GM21723 (cell line): ENCODE results near the gene THADA.
"Not testable (repeated sequence)": the region's sequence is repeated elsewhere in the genome, so short reads cannot be mapped to it uniquely, and the experiment has no call there.

Source experiments
- ATAC-seq: cut with Tn5 transposase; IDR thresholded peaks from one replicate; pipeline ENCODE4 v1.9.1; 2021; ENCODE audit warnings: mild to moderate bottlenecking, moderate library complexity; ENCODE audit not compliant: unreplicated experiment

THADA gene

DNA sequence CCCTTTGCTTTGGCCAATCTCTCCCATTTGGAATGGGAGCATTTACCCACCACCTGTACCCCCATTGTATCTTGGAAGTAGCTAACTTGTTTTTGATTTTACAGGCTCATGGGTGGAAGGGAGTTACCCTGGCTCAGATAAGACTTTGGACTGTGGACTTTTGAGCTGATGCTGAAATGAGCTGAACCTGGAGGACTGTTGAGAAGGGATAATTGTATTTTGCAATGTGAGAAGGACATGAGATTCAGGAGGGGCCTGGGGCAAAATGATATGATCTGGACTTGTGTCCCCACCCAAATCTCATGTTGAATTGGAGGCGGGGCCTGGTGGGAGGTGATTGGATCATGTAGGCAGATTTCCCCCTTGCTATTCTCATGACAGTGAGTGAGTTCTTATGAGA is 310.9 kb downstream of the THADA start:
- no peak for ATAC-seq

DNA sequence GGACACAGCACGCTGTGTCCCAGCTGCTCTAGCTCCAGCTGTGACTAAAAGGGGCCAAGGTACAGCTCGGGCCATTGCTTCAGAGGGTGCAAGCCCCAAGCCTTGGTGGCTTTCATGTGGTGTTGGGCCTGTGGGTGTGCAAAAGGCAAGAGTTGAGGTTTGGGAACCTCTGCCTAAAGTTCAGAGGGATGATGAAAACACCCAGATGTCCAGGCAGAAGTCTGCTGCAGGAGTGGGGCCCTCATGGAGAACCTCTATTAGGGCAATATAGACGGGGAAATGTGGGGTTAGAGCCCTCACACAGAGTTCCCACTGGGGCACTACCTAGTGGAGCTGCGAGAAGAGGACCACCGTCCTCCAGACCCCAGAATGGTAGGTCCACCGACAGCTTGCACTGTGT is 311.5 kb downstream of the THADA start:
- ATAC-seq: not testable (repeated sequence)

DNA sequence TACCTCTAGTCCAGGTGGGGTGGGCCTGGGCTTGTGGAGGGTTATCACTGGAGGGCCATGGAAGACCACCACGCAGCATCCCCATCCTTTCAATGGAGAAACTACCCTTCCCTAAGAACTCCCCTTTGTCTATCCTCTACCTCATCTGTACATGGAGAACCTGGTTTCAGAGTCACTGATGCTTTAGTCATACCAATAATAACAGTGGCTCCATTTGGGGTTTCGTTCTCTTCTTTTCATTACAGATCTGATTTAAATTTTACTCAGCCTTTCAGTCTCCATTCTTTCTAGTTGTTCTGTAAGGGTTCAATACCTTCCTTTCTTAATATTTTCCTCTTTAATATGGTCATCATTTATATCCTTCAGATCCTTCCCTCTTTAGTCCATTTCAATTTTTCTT is 314.8 kb downstream of the THADA start:
- no peak for ATAC-seq

DNA sequence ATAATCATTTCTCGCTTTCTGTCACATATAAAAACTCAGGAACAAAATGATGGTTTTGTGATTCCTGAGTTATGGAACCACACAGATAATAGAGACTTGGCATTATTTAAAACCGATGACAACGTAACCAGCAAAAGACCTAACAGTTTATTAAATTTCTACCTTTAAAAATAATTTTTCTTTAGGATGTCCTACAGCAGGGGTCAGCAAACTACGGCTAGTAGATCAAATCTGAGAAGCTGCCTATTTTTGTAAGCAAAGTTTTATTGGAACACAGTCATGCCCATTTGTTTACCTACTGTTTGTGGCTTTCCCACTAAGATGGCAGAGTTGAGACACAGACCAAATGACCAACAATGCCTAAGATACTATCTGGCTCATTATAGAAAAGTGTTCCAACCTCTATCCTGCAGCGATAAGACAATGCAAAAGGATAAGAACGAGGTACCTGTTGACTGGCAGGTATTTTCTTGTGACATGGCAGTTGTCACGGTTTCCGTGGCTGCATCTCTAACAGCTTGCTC is 316.5 kb downstream of the THADA start:
- ATAC-seq: no peak

DNA sequence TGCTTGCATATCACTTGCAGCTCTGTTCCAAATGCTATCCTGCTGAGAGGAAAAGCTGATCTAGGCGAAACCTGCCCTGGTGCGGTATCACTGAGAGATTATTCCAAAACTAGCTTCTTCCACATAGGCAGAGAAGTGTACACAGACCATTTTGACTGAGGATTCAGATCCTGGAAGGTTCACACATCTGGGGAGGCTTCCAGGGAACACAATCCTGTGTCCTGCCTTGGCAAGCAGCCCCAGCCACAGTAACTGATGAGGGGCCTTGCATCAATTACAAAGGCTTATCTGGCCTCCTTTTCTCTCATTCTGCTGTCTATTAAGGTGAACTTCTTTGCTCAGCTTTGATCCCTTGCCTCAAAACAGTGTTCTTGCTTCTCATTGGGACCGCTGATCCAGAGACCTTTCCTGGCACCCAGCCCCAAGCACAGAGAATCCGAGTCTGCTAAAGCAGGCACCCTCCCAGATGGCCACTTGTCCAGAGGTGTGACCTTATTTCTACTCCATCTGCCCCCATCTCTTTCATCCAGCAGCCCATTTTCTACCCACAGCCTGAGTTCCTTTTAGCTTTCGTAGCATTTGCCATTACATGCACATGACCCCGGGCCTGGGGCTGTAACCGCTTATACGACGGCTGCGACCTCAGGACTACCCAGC is 317.1 kb downstream of the THADA start:
- no peak for ATAC-seq

DNA sequence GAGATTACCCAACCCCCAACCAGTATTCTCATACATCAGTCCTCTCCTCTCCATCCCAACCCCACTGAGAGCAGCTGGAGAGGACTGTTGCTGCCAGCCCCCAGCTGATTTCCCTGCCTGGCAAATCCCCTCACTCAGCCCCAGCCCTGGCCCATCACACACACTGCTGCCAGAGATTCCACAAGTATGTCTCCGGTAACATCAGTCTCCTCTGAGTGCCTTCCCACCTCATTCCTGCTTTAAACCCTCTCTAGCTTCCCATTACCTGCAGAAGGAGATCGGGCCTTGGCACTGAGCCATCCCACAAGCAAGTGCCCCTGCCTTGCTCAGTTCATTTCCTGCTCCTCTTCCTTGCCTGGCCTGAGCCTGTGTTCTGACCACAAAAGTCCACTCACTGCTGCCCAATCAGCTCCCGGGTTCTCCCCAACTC is 318.9 kb downstream of the THADA start:
- no peak for ATAC-seq

DNA sequence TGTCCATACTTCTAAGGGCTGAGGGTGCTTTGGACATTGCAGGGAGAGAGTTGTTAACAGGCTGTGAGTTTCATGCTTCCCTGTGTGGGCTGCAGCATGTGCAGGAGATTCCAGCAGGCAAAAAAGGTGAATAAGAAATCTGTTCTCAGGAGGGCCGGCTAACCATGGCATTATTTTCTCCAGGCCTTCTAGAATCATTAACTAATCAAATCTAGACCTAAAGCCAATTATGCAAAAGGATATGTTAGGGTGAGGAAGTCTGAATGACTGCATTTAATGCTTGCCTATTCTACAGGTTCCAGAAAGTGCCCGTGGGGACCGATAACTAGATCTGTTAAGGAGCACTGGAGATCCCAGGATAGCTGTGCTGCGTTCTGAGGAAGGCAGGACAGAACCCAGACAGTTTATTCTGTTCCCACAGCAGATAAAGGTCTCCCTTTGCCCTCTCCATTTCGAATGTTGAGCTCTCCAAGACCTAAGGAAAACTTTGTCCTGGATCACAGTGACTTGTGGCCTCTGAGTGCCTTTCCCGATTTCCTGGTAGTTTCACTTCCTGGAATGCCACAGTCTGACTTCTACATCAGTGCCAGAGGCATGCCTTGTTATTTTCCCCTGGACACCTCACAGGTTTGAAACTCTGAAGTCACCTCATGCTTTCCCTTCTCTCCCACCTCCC is 319.4 kb downstream of the THADA start:
- no peak for ATAC-seq

DNA sequence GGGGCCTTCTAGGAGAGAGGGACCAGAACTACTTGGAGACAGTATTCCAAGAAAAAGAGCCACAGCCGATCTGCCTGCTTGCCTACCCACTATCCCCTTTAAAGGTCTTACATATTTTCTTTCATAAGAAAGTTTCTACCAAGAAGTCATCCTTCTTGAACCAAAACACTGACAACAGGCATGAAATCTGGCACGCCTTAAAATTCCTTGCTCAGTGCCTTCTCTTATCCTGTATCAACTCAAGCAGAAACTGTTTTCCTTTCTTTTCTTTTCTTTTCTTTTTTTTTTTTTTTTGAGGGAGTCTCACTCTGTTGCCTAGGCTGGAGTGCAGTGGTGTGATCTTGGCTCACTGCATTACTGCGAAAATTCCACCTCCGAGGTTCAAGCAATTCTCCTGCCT is 321.1 kb downstream of the THADA start:
- ATAC-seq: no peak

DNA sequence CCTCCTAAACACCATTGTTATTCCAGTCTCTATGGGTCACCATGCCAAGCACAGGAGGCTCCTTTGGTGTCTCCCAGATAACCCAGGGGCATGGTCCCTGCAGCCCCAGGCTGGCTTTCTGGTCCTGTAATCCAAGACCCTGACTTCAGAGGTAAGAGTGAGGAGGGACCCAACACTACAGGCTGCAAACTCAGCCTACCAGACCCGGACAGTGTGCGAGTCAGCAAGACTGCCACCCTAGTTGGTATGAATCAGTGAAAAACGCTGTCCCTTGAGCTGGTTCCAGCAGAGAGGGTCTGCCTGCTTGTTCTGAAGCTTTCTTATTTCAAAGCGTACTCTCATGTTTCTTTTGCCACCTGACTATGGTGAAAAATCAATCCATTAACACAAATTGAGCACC is 321.8 kb downstream of the THADA start:
- ATAC-seq: no peak

DNA sequence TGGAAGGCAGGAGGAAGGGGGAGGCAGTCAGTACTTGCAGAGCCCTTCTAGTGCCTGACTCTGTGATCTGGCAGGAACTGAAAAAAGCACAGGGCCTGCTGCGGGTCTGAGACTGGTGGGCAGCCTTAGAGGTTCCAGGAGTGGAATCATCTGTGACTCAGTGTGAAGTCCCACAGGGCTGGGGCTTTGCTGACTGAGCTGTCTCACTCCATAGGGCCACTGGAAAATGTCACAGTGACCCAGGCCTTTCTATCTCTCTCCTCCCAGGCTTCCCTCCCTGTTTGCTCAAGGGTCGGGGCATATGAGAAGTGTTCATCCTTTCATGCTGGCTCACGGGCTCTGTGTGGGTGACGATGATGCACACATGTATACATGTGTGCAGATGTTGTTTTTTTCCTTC is 322.3 kb downstream of the THADA start:
- ATAC-seq: peak; percentile 49

DNA sequence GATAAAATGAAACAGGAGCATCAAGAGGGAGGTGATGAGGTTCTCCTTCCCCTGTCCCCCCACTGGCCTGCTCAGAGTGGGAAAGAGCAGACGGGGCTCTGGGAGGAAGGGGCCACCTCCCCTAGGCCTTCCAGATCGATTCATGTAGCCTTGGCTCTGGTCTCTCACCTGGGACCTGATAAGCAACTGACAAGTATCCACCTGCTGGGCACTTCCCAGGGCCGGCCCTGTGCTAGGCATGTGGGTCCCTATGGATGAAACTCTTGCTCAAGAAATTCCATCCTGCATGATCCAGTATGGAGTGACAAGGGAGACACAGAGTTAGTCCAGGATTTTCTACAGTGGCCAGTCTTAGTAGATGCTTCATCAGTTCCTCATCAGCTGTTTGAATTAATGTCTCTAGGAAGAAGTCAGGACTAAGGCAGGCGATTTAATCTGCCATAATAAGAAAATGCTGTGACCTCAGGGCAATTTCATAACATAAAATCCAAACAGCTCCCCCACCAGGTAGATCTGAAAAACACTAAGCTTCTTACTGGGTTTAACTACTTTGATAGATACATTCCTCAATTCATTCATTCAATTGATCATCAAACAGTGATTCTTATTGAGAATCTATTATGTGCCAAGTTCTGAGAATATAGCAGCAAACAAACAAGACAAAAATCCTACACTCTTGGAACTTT is 324.8 kb downstream of the THADA start:
- ATAC-seq: no peak

DNA sequence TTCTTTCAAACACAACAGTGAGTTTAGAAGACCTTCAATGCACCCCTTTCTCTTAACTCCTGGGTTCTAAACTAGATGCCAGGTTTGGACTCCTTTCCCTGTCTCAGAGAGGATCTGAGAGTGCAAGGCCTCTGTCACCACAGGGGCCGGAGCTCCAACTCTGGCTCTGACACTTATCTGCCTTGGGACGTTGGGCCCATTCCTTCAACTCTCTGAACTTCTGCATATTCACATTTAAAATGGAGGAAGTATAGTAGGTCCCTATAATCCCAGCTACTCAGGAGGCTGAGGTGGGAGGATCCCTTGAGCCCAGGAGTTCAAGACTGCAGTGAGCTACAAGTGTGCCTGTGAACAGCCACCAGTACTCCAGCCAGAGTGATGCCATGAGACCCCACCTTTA is 325.4 kb downstream of the THADA start:
- no peak for ATAC-seq

DNA sequence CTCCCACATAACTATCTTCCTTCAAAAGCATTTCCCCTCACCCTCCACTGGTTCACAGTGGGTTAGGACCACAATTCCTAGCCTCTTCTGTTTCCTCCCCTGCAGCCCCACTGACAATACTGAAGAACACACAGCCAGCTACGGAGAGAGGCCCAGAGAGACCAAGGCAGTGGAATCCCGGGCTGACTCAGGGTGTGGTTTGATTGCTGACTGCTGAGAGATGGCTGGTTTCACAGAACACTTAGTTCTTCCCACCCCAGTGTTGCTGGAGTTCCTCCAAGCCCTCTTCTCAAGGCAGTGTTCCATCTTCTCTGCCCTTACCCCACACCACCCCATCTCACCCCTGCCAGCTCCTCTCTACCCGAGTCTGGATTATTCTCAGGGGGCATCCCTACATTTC is 326.1 kb downstream of the THADA start:
- ATAC-seq: no peak

DNA sequence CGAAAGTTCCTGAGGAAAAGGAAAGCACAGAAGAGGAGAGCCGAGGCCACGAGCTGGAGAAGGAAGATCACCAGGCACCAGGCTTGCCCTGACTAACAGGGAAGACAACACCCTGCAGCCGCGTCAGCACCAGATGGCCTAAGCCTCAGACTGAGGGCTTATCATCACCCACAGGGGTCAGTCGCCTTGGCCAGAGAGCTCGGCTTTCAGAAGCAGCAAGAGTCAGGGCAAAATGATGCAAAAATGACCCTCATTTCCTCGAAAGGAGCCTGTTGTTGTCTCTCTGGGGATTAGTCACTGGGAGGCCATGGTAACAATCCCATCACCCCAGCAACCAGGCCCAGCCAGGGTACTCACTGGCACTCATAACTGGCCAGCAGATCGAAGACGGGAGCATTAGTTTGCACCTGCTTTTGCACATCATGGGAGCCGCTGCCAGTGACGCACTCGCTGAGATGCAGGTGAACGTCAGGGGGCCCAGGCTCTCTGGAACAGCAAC is 326.7 kb downstream of the THADA start:
- ATAC-seq: no peak

DNA sequence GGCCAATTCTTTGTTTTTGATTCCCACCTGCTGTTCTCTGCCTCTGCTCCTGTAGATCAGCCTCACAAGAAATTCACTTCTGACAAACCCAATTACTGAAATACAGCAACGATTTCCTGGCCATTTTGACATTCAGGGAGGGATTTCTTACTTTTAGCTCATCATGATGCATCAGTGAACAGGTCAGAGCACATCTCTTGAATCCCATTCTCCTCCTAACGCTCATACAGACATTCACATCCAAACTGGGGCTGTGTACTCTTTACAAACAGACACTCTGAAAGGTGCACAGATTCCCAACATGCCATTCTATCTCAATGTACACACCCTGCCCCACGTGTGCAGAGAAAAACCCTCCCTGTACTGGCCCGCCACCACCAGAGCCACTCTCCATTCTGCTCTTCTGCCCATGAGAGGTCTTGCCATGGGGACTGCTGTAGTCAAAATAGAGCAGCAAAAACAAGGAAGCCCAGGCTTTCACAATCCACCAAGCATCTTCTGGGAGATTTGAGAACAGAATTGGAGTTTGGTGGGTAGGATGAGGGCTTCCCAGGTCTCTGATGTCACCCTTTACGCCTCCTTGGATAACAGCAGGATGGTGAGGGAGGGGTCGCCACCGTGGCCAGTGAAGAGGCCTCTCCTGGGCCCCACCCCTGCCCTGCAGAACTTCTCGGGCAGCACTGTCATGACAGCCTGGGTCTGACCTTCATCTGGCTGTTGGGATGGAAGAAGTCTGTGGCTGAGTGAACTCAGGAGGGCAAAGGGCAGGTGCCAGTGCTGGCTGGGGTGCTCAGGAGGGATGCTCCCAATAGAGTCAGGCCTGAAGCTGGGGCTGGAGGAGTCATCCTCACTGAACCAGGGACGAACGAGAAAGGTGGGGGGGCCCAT is 327.5 kb downstream of the THADA start:
- no peak for ATAC-seq

DNA sequence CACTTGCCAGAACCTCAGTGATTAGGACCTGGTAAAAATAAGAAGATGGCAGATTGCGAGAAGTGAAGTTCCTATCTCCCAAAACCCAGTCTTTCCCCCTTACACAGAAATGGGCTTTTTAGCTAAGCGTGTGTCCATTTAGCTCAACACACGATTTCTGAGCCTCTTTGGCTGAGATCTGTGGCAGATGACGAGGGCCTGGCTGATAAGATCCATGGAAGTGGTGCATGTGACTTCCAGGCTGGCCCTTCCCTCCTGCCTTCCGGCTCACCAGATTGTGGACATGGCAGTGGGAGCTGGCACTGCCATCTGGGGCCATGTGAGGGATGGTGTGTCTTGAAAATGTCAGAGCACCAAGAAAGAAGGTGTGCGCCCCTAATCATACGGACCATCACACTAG is 328.5 kb downstream of the THADA start:
- ATAC-seq: no peak

DNA sequence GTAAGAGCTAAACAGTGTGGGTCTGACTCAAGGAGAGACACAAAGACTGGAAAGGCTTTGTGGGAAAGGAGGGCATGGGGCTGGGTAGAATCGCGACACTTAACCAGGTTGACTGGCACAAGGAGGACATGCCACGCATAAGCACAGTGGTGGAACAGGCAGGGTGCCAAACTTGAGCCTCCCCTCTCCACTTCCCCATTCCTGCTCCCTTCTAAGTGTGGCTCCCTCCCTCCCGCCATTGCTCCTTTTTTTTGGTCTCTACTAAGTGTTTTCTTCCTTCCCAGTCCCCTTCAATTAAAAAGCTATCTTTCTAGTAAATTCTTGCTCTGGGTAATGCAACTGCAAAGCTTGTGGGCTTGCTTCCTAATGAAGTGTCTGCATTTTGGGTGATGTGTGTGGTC is 329.1 kb downstream of the THADA start:
- ATAC-seq: no peak

DNA sequence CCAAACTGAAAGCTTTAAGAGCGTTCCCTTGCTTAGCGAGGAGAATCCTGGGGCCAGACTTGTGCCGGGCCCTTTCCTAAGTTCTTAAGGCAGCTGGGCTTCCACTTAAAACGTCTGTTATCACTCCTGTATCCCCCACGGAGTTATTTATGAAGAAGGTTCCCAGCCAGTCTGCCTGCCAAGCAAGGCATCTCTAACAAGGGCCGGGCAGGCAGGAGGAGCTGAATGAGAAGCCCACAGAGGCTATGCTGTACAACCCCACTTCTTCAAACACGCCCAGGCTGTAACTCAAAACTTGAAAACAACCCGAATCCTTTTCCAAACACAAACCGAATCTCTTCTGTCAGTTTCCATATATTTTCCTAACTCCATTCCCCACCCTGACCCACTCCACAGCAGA is 330.4 kb downstream of the THADA start:
- ATAC-seq: no peak

DNA sequence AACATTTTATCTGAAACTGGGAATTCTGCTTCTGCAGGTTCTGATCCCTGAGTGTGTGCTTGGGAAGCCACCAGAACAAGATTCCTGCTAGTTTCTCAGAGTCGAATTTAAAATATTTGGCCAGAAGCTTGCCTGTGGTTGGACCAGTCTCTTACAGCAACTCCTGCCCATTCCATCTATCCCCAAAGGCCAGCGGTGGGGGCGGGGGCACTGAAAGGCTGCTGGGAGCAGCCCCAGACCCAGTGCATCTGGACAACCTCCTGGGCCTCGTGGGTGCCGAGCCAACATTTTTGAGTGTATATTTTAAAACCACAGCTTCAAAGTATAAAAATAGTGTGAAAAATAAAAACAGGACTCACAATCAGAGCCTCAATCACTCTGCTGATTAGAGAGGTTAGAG is 330.8 kb downstream of the THADA start:
- no peak for ATAC-seq

DNA sequence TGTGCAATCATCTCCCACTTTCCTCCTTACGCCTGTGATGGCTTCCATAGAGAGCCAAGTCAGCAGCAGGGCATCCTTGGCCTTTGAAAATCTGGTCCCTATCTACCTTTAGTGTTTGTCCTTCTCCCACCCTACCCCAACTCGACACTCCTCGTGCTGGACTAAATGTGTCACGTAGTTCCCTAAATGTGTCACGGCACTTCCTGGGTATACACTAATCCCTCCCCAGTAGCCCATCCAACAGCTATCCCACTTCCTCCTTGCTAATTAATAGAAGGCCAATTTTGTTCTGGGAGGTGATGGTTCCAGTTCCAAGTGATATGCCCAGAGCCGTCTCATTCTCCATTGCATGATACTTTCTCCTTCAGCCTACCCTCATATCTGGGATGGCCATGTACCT is 332.9 kb downstream of the THADA start:
- ATAC-seq: no peak

DNA sequence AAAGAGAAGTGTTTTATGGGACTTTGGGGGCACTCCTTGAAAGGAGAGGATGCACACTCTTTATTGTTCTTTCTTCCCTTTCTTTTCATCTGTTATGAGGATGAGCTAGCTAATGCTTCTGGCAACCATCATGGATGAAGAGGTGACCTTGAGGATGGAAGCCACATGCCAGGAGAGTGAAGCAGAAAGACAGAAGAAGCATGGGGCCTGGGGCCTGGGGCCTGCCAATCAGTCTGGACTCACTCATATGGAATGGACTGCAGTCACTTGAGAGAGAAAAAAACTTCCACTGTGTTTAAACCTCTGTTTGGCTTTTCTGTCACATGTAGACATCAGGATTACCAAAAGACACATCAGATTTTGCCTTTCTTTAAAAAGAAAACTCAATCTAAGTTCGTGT is 333.6 kb downstream of the THADA start:
- no peak for ATAC-seq
